ENCODE results near the gene KRT8.

KRT8 gene

GRCh38 chr12:52878507-52879393, 26.1 kb downstream of the KRT8 start:
- Mint-ChIP-seq H3K36me3 (no peaks in the 10 kb centered on the region), H3K27ac (no peak overlapping the region), H3K27me3 (peaks cover 14% of the 10 kb centered on the region), H3K9me3 (no peaks in the 10 kb centered on the region), H3K4me1 (peaks cover 20% of the 10 kb centered on the region), H3K4me3 (peak overlapping the region; percentile 61)
- DNase-seq (ENCODE audit: low spot score in 2 of 2) = no peak
- ATAC-seq (ENCODE audit: low read depth) = no peak

GRCh38 chr12:52877242-52877641, 27.6 kb downstream of the KRT8 start:
- Mint-ChIP-seq H3K4me1 (peaks cover 26% of the 10 kb centered on the region), H3K27ac (no peak overlapping the region), H3K9me3 (no peaks in the 10 kb centered on the region), H3K36me3 (no peaks in the 10 kb centered on the region), H3K4me3 (no peak overlapping the region), H3K27me3 (peaks cover 20% of the 10 kb centered on the region)
- ATAC-seq (ENCODE audit: low read depth) (no peak), DNase-seq (ENCODE audit: low spot score in 2 of 2) (no peak)

DNA sequence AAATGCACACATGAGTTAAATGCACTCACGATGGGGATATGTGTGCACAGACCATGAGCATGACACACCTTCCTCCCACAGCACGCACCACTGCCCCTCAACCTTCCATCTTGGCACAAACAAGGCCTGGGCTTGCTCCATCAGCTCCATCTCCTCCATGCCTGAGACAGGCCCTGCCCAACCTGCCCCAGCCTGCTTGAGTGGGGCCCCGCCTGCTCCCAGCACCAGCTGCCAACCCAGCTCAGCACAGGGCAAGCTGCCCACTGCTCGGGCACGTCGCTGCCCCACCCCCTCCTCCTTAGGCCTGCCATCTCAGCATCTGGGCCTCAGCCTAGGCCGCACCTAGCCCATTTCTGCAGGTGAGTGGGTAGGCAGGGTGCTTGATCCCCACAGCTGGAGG, 28.5 kb downstream of the KRT8 start:
- H3K27me3 Mint-ChIP-seq = peaks cover 19% of the 10 kb centered on the region
- H3K27ac Mint-ChIP-seq = no peak overlapping the region
- DNase-seq (ENCODE audit: low spot score in 2 of 2) (no peak), ATAC-seq (ENCODE audit: low read depth) (no peak)
- no peaks in the 10 kb centered on the region for H3K9me3 Mint-ChIP-seq
- no peaks in the 10 kb centered on the region for H3K36me3 Mint-ChIP-seq
- H3K4me1 Mint-ChIP-seq = peaks cover 26% of the 10 kb centered on the region
- no peak overlapping the region for H3K4me3 Mint-ChIP-seq

DNA sequence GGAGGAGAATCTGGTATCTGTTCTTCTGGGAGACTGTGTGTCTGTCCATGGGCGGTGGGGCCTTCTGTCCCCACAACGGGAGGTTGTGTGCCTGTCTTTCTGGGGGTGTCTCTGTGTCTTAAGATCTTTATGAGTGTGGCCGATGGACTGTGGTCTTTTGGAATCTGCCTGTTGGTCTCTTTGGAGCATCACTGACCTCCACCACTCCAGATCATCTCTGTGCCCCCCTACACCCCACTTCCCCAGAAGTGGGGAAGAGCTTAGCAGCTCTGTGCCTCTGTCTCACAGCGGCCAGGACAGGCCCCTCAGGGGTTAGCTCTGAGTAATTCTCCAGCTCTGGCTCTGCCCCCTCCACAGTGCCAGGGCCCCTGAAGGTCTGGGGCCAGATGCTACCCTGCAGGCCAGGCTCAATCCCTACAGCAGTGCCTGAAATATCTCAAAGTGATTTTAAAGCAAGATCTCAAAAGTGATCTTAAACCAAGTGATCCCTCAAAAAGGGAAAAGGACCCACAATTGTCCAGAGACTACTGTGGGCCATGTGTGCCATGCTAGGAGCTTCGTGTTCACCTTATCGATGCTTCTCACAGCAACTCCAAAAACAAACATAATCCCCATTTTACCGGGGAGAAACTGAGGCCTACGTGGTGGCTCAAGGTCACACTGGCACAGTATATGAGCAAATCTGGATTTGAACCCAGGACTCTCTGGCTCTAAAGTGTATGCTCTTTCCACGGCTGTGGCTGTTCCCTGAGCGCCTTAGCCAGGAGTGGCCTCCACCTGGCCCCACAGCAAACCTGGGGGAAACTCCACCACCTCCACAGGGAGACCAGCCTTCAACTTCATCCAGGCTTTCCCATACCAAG, 30.1 kb downstream of the KRT8 start:
- no peak for DNase-seq (ENCODE audit: low spot score in 2 of 2)
- peak overlapping the region; percentile 76 for H3K27ac Mint-ChIP-seq
- H3K4me1 Mint-ChIP-seq = peaks cover 26% of the 10 kb centered on the region
- H3K36me3 Mint-ChIP-seq = no peaks in the 10 kb centered on the region
- H3K9me3 Mint-ChIP-seq = no peaks in the 10 kb centered on the region
- no peak for ATAC-seq (ENCODE audit: low read depth)
- H3K27me3 Mint-ChIP-seq = peaks cover 17% of the 10 kb centered on the region
- peak overlapping the region; percentile 85 for H3K4me3 Mint-ChIP-seq

DNA sequence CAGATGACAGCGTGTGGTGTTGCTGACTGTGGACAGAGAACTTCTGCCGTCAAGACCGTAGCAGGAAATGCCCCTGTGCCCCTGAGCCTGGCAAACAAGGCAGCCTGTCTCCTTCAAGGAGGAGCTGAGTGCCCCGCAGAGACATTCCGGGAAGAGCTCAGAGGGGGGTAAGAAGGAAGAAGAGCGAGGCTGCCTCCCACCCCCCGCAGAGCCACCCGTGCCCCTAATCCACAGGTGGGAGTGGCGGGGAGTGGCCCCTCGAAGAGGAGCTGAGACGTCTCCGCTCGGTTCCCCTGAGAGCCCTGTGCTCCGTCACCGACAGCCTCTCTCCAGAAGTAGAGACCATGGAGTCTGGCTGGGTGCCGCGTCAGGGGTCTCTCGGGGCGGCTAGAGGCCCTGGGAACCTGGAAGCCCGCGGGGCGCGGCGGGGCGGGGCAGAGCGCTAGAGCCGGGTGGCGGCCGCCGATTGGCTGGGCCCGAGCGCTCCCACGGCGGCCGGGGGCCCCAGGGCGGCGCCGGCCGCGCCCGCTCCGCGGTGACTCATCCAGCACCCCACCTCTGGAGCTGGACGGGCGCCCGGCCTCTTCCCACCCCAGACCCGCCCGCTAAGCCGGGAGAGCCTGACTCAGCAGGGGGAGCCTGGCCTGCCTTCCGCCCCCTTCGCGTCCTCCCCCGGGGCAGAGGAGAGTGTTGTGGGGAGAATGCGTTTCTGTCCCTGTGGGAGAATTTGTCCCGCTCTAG, 30.9 kb downstream of the KRT8 start:
- peak overlapping the region; percentile 76 for H3K27ac Mint-ChIP-seq
- H3K9me3 Mint-ChIP-seq = no peaks in the 10 kb centered on the region
- peak; percentile 18 to 40 for DNase-seq (ENCODE audit: low spot score in 2 of 2)
- peak overlapping the region; percentile 90 for H3K4me3 Mint-ChIP-seq
- peaks cover 17% of the 10 kb centered on the region for H3K27me3 Mint-ChIP-seq
- peaks cover 26% of the 10 kb centered on the region for H3K4me1 Mint-ChIP-seq
- peak; percentile 63 for ATAC-seq (ENCODE audit: low read depth)
- no peaks in the 10 kb centered on the region for H3K36me3 Mint-ChIP-seq

DNA sequence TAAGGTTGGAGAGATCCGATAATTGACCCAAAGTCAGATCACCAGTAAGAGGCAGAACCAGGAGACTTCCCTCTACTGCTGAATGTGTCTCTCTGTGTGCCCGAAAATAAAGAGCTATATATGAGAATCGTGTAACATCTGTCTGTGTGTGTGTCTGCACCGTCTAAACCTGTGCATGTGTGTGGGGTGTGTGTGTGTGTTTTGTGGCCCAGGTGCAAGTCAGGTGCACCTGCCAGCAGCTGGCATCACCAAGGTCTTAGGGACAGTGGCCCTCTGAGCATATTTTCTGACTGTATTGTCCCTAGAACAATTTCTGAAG, 31.4 kb downstream of the KRT8 start:
- Mint-ChIP-seq H3K9me3 (no peaks in the 10 kb centered on the region), H3K4me1 (peaks cover 24% of the 10 kb centered on the region), H3K27ac (peak overlapping the region; percentile 56), H3K27me3 (peaks cover 14% of the 10 kb centered on the region), H3K4me3 (peak overlapping the region; percentile 90), H3K36me3 (no peaks in the 10 kb centered on the region)
- DNase-seq (ENCODE audit: low spot score in 2 of 2) (no peak), ATAC-seq (ENCODE audit: low read depth) (peak; percentile 2)

DNA sequence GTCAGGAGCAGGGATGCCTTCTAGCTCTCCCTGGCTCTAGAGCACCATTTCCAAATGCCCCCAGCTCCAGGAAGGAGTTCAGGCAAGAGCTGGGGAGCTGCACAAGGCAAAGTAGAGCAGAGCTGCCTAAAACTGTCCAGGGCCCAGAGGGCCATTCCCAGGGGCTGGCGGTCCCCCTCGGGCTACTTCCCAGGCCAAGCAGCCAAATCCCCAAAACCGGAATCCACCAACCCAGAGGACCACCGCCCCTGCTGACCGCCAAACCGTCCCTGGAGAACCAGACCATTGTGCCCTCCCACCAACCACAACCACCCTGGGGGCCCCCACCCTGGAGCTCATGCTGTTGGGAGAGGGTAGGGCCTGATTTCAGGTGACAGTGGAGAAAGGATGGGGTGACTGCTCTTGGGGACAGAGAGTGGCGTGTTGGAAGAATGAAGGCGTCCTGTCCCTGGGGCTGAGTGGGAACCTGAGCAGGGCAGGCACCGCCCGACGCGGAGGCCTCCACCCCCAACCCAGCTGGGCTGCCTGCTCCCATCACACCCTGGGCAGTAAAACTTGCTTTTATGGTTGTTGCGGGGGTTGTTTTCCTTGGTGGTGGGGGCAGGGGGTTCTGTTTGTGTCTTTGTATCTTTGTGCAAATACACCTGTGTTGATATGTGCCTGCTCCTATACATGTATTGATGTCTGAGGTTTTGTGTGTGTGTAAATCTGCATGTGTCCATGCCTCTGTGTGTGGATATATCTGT, 32.1 kb downstream of the KRT8 start:
- Mint-ChIP-seq H3K4me3 (peak overlapping the region; percentile 90), H3K27ac (no peak overlapping the region), H3K4me1 (peaks cover 24% of the 10 kb centered on the region), H3K27me3 (peaks cover 14% of the 10 kb centered on the region), H3K9me3 (no peaks in the 10 kb centered on the region), H3K36me3 (no peaks in the 10 kb centered on the region)
- no peak for DNase-seq (ENCODE audit: low spot score in 2 of 2)
- no peak for ATAC-seq (ENCODE audit: low read depth)

- ATAC-seq (ENCODE audit: low read depth) (no peak), DNase-seq (ENCODE audit: low spot score in 2 of 2) (no peak)
- H3K4me3 Mint-ChIP-seq = no peak overlapping the region
- H3K36me3 Mint-ChIP-seq = no peaks in the 10 kb centered on the region
- H3K9me3 Mint-ChIP-seq = no peaks in the 10 kb centered on the region
- H3K27me3 Mint-ChIP-seq = peaks cover 14% of the 10 kb centered on the region
- H3K27ac Mint-ChIP-seq = no peak overlapping the region
- peaks cover 32% of the 10 kb centered on the region for H3K4me1 Mint-ChIP-seq
Observed at GRCh38 chr12:52871291-52872039, 33.4 kb downstream of the KRT8 start.

DNA sequence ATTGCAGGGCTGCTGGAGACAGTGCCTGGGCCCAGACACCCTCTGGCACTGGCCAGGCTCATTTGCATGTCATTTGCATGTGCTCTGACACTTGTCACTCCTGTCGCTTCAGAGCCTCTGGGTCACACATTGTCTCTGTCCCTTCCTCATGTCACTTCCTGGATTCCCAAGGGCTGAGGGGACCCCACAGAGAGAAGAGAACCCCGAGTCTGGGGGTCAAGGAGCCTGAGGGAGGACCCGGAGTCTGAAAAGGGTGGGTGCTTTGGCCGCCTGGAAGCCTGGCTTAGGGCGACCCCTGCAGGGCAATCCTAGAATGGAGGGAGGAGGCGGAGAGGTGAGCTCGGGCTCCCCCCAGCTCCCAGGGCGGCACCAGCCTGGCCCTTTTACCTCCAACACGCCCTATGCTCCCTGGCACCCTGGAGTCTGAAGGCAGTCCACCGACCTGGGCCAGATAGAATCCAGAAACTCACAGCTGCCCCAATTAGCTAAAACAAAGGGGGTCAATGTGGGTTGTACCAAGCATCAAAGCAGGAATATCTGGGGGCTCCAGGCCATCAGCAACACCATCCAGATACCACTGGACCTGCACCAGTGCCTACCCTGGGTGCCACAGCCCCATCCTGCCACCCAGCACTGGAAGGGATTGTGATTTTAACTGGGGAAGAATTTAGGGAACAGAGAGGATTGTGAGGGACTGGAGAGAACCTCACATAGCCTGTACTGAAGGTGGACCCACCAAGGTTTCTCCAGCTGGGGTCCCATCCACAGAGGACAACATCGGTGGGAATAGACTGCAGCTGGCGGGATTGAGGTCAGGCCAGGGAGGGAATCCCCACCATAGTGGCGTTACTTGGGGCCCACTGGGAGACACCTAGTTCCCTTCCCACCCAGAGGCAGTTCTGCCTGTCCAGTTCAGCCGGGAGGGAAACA, 34.2 kb downstream of the KRT8 start:
- ATAC-seq (ENCODE audit: low read depth) (peak; percentile 77), DNase-seq (ENCODE audit: low spot score in 2 of 2) (peak; percentile 57 to 75)
- H3K4me1 Mint-ChIP-seq = peaks cover 32% of the 10 kb centered on the region
- no peaks in the 10 kb centered on the region for H3K36me3 Mint-ChIP-seq
- no peaks in the 10 kb centered on the region for H3K9me3 Mint-ChIP-seq
- no peak overlapping the region for H3K27ac Mint-ChIP-seq
- H3K4me3 Mint-ChIP-seq = peak overlapping the region; percentile 63
- H3K27me3 Mint-ChIP-seq = peaks cover 11% of the 10 kb centered on the region

GRCh38 chr12:52867642-52868041, 37.2 kb downstream of the KRT8 start:
- H3K27ac Mint-ChIP-seq = no peak overlapping the region
- ATAC-seq (ENCODE audit: low read depth) (peak; percentile 18), DNase-seq (ENCODE audit: low spot score in 2 of 2) (no peak)
- no peaks in the 10 kb centered on the region for H3K27me3 Mint-ChIP-seq
- peaks cover 17% of the 10 kb centered on the region for H3K4me1 Mint-ChIP-seq
- H3K9me3 Mint-ChIP-seq = no peaks in the 10 kb centered on the region
- H3K4me3 Mint-ChIP-seq = no peak overlapping the region
- no peaks in the 10 kb centered on the region for H3K36me3 Mint-ChIP-seq

DNA sequence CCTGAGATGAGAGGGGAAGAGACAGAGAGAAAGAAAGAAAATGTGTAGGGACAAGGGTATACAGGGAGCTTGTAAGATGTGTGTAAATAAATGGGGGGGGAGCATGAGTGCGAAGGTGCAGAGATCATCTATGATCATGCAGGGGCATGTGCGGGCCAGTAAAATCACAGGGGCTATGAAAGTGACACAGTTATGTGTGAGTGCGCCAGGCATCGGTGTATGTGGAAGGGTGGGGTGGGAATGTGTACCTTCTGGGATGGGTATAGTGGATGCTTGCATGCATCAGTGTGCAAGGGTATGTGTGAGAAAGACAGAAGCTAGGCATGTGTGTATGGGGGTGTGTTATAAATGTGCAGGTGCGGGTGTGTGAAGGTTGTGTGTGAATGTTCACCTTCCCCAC, 37.7 kb downstream of the KRT8 start:
- ATAC-seq (ENCODE audit: low read depth) (no peak), DNase-seq (ENCODE audit: low spot score in 2 of 2) (no peak)
- Mint-ChIP-seq H3K9me3 (no peaks in the 10 kb centered on the region), H3K36me3 (no peaks in the 10 kb centered on the region), H3K4me3 (no peak overlapping the region), H3K27me3 (no peaks in the 10 kb centered on the region), H3K27ac (no peak overlapping the region), H3K4me1 (peaks cover 17% of the 10 kb centered on the region)

Measured in memory B cell (primary cell).